ENCODE data around the gene ZNRF3. TPM values are rescaled to one million over a fixed set of nuclear protein-coding genes. Genes with fewer than 3 reads are reported as not detected.
A peak's percentile ranks its signal among the peaks of the same experiment; 100 is the strongest.

The ZNRF3 gene
- total RNA-seq, 4 donors from 2014 or later = 10.4 to 18.0 (median 14.2) TPM

DNA sequence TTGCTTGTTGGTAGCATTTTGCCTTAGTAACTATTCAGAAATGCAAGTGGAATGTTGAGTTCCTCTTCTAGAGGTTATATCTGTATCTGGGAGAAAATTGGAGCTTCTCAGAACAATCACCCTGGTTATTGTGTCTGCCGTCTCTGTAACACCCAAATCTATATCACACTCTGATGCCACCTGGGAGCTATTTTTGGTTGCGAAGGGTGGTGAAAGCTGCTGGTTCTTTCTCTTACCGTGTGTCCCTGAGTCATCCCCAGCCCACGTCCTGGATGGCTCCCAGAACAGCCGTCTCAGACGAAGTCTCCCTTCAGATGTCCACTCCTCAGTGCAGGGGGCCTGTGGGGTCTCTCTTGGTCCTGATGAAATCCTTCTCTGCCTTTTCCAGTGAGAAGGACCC is 94.8 kb downstream of the ZNRF3 start:
- 72 to 83% methylated on average over 6 of the region's 6 CpGs for WGBS, 2 donors
- intact Hi-C loops (cut with DNase I) = no loop called here

DNA sequence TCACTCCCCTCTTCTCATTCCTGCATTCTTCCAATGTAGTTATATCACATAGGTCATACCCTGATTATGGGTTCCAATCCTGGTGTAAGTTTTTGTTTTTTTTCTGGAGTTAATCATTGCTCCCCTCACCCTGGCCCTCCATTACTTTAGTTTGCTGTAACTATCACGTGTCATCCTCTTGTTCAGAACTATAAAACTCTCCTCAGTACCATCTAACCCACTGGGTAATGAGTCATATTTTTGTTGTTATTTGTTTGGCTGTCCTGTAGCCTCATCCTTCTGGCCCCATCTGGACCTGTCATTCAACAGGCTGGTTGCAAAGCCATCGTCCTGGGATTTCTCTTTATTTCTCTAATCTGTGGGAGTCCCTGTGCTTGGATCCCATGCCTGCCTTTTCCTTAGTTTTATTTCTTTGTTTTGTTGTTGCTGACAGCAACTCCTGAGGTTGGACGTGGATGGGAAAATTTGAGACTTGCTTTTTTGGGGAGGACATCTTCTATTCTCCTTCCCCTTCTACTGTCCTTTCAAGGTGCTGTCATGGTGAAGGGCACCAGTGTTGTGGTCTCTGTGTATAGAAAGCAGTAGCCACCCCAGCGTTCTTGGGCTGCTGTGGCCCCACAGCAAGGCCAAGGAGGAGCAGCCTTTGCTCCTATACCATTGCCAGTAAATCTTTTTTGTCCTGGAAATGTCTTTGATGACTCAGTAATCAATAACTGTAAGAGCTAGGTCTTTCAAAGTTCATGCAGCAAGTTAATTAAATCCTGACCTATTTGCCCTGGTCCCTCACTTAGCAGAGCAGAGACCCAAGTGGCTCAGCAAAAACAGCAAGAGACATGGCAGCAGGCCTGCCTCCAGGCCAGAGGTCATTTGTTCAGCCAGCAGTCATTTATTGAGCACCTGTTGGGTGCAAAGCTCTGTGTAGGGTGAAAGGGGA is 95.8 kb downstream of the ZNRF3 start:
- peaks cover 33 to 58% of the 10 kb centered on the region in 2 donors for H3K4me1 ChIP-seq
- DNase-seq = no peak
- no peaks in the 10 kb centered on the region for H3K27me3 ChIP-seq
- H3K9me3 ChIP-seq = no peaks in the 10 kb centered on the region
- 88 to 91% methylated on average over 4 of the region's 4 CpGs for WGBS, 2 donors
- no peaks in the 10 kb centered on the region for H3K36me3 ChIP-seq
- peak overlapping the region in 1 of 3 donors; percentile 40 for H3K27ac ChIP-seq
- H3K4me3 ChIP-seq (replicated peaks in 1 of 3) = no peak overlapping the region
- TF ChIP-seq, protein P1, sequence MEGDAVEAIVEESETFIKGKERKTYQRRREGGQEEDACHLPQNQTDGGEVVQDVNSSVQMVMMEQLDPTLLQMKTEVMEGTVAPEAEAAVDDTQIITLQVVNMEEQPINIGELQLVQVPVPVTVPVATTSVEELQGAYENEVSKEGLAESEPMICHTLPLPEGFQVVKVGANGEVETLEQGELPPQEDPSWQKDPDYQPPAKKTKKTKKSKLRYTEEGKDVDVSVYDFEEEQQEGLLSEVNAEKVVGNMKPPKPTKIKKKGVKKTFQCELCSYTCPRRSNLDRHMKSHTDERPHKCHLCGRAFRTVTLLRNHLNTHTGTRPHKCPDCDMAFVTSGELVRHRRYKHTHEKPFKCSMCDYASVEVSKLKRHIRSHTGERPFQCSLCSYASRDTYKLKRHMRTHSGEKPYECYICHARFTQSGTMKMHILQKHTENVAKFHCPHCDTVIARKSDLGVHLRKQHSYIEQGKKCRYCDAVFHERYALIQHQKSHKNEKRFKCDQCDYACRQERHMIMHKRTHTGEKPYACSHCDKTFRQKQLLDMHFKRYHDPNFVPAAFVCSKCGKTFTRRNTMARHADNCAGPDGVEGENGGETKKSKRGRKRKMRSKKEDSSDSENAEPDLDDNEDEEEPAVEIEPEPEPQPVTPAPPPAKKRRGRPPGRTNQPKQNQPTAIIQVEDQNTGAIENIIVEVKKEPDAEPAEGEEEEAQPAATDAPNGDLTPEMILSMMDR (IDR thresholded peaks at IDR 0.05) = no peak
- intact Hi-C loops (cut with DNase I) = no loop called here

More for the DNA sequence above, 94.8 kb downstream of the ZNRF3 start:
- TF ChIP-seq, protein P1 (IDR thresholded peaks at IDR 0.05) = no peak
- TF ChIP-seq POLR2A (IDR thresholded peaks at IDR 0.05) = no peak
- H3K27me3 ChIP-seq = no peaks in the 10 kb centered on the region
- H3K4me1 ChIP-seq = peaks cover 26 to 48% of the 10 kb centered on the region in 2 donors
- no peak overlapping the region for H3K4me3 ChIP-seq (replicated peaks in 1 of 3)
- DNase-seq = no peak
- H3K27ac ChIP-seq = peak overlapping the region in 1 of 3 donors; percentile 18
- no peaks in the 10 kb centered on the region for H3K9me3 ChIP-seq
- no peaks in the 10 kb centered on the region for H3K36me3 ChIP-seq

DNA sequence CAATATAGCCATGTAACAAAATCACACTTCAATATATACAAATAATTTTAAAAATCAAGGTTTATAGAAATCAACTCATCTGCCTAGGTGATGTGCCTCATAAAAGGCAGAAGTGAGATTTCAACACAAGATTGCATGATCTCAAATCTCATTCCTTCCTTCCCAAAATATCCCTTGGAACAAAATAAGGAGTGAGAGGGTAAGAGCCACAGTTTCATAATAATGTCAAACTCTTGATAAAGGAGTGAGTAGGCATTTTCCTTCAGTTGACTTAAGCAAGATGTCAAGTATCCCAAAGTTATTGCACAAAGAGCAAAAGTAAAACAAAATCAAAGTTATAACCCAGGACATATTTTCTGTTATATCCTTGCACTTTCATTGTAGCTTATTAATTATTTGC is 97.0 kb downstream of the ZNRF3 start:
- H3K4me1 ChIP-seq = peaks cover 38 to 67% of the 10 kb centered on the region in 2 donors
- H3K36me3 ChIP-seq = no peaks in the 10 kb centered on the region
- no peak overlapping the region for H3K4me3 ChIP-seq (replicated peaks in 1 of 3)
- no peak for DNase-seq
- H3K27ac ChIP-seq = peak overlapping the region in 2 of 3 donors; percentile 22 to 40
- no peaks in the 10 kb centered on the region for H3K9me3 ChIP-seq
- no peaks in the 10 kb centered on the region for H3K27me3 ChIP-seq
- intact Hi-C loops (cut with DNase I) = no loop called here
- TF ChIP-seq, protein P1 (IDR thresholded peaks at IDR 0.05) = no peak
- TF ChIP-seq POLR2A (IDR thresholded peaks at IDR 0.05) = no peak

DNA sequence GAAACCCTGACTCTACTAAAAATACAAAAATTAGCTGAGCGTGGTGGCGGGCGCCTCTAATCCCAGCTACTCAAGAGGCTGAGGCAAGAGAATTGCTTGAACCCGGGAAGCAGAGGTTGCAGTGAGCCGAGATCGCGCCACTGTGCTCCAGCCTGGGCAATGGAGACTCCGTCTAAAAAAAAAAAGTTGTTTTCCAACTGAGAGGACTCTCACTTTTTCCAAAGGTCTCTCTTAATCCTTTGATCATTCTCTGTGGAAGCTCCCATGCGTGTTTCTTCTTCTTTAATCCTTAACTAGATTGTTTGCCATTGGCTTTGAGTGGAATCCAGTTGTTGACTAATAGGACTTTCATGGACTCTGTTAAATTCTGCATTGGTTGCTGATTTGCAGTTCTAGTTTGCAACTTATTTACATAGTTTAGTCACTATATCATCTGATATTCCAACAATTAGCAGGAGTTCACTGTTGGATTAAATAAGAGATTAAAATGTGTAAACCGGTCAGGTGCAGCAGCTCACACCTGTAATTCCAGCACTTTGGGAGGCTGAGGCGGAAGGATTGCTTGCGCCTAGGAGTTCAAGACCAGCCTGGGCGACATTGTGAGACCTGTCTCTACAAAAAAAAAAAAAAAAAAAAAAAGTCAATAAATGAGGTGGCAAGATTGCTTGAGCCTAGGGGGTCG is 98.6 kb downstream of the ZNRF3 start:
- H3K36me3 ChIP-seq = no peaks in the 10 kb centered on the region
- no peak for DNase-seq
- intact Hi-C loops (cut with DNase I) = no loop called here
- H3K4me3 ChIP-seq (replicated peaks in 1 of 3) = no peak overlapping the region
- peaks cover 38 to 67% of the 10 kb centered on the region in 2 donors for H3K4me1 ChIP-seq
- no peak overlapping the region for H3K27ac ChIP-seq
- H3K27me3 ChIP-seq = no peaks in the 10 kb centered on the region
- WGBS, 2 donors = 59 to 85% methylated on average over 14 of the region's 14 CpGs
- TF ChIP-seq, protein P1 (IDR thresholded peaks at IDR 0.05) = no peak
- TF ChIP-seq POLR2A (IDR thresholded peaks at IDR 0.05) = no peak
- no peaks in the 10 kb centered on the region for H3K9me3 ChIP-seq

DNA sequence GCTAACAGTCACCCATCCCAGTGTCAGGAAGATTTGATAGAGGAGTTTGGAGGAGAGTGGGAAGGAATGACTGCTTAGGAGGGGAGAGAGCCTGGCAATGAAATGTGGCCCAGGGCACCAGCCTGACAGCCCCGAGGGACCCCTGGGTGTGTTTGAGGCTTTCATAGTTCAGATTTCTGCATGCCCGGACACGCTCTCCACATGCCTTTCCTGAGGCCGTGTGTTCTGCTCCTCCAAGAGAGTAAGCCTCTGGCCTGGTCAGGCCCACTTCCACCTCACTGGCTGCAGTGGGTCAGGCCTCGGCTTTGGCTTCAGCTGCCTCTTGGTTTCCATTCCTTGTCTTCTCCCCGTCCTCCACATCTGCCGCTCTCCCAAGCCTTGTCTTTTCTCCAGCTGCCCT is 99.8 kb downstream of the ZNRF3 start:
- no peak overlapping the region for H3K4me3 ChIP-seq (replicated peaks in 1 of 3)
- no peaks in the 10 kb centered on the region for H3K36me3 ChIP-seq
- H3K27me3 ChIP-seq = no peaks in the 10 kb centered on the region
- DNase-seq = no peak
- TF ChIP-seq, protein P1 (IDR thresholded peaks at IDR 0.05) = no peak
- no peak for TF ChIP-seq POLR2A (IDR thresholded peaks at IDR 0.05)
- WGBS, 2 donors = 77 to 88% methylated on average over 7 of the region's 7 CpGs
- peak overlapping the region in 1 of 3 donors; percentile 7 for H3K27ac ChIP-seq
- no peaks in the 10 kb centered on the region for H3K9me3 ChIP-seq
- intact Hi-C loops (cut with DNase I) = no loop called here
- H3K4me1 ChIP-seq = peaks cover 26 to 55% of the 10 kb centered on the region in 2 donors
